Measurements from ENCODE around the gene TSPOAP1. TPM values are rescaled to one million over a fixed set of nuclear protein-coding genes. Genes with fewer than 3 reads are reported as not detected.

TSPOAP1 gene
- polyA plus RNA-seq, 1 of the 3 experiments (the other 2 are of a cell fraction) = 0.79 TPM

- POLR2A ChIA-PET = no interaction called here
- peak; percentile 24 for DNase-seq
- Histone ChIP-seq H3K27ac (ENCODE audit: low read depth in 2 of 2, low read length in 1 of 2) (no peak overlapping the region), H3K27me3 (ENCODE audit: insufficient read depth) (no peaks in the 10 kb centered on the region), H2AFZ (ENCODE audit: low read depth) (no peak overlapping the region), H4K20me1 (ENCODE audit: insufficient read depth) (no peaks in the 10 kb centered on the region), H3K79me2 (ENCODE audit: insufficient read depth) (no peaks in the 10 kb centered on the region), H3K4me2 (no peak overlapping the region), H3K9me3 (no peaks in the 10 kb centered on the region), H3K4me3 (ENCODE audit: low read depth in 2 of 2, low read length in 1 of 2) (no peak overlapping the region), H3F3A (replicated peaks; ENCODE audit: insufficient read depth) (no peaks in the 10 kb centered on the region), H3K36me3 (replicated peaks in 1 of 2; ENCODE audit: control insufficient read depth in 1 of 2, insufficient read depth in 2 of 2, low read length in 1 of 2) (no peaks in the 10 kb centered on the region), H3K9ac (no peak overlapping the region), H3K4me1 (ENCODE audit: control insufficient read depth in 1 of 2, insufficient read depth in 2 of 2, low read depth in 1 of 2, low read length in 1 of 2) (no peaks in the 10 kb centered on the region), H3K9me2 (no peaks in the 10 kb centered on the region)
- WGBS (ENCODE audit: low lambda C conversion rate) = 15% methylated on average over 1 of the region's 1 CpG
- TF ChIP-seq SIN3A (IDR thresholded peaks at IDR 0.05; ENCODE audit: borderline replicate concordance, low read depth, low read length) (no peak), RAD21 (IDR thresholded peaks at IDR 0.05; ENCODE audit: low read length) (peak; percentile 44; the same call in 1 of the 2 replicates), YY1 (IDR thresholded peaks at IDR 0.05; ENCODE audit: low read depth) (no peak)
- CTCF ChIA-PET = interaction anchor here (1.0 to 2.8 kb wide), 6 partner anchors 8 to 136 kb away, joined by 3 to 12 read pairs (median 4); partner anchors contain the start of gene RNF43
These were observed 15.8 kb downstream of the TSPOAP1 start for GRCh38 chr17:58312829-58313228.

- H3K27me3 ChIP-seq (ENCODE audit: insufficient read depth) = no peaks in the 10 kb centered on the region
- no peak overlapping the region for H3K27ac ChIP-seq (ENCODE audit: low read depth in 2 of 2, low read length in 1 of 2)
- no peak for TF ChIP-seq SMC3 (IDR thresholded peaks at IDR 0.05; ENCODE audit: low read depth, low read length)
- no peak for TF ChIP-seq YY1 (IDR thresholded peaks at IDR 0.05; ENCODE audit: low read depth)
- no peak for TF ChIP-seq PBX3 (IDR thresholded peaks at IDR 0.05)
- no peak for TF ChIP-seq USF1 (IDR thresholded peaks at IDR 0.05; ENCODE audit: borderline replicate concordance, low read depth)
- TF ChIP-seq USF2 (IDR thresholded peaks at IDR 0.05; ENCODE audit: borderline replicate concordance, low read depth, low read length) = no peak
- no peak for TF ChIP-seq MAX (IDR thresholded peaks at IDR 0.05; ENCODE audit: low read depth)
- no peak for TF ChIP-seq FOSL2 (IDR thresholded peaks at IDR 0.05; ENCODE audit: borderline replicate concordance, low read depth)
- no peak for TF ChIP-seq POLR2AphosphoS5 (IDR thresholded peaks at IDR 0.05; ENCODE audit: low read depth, low read length)
- H4K20me1 ChIP-seq (ENCODE audit: insufficient read depth) = no peaks in the 10 kb centered on the region
- ChIA-PET CTCF (interaction anchor here (0.5 to 3.0 kb wide), 8 partner anchors 8 to 136 kb away, joined by 3 to 15 read pairs (median 4); partner anchors contain the start of gene RNF43), POLR2A (no interaction called here)
- H3F3A ChIP-seq (replicated peaks; ENCODE audit: insufficient read depth) = no peaks in the 10 kb centered on the region
- no peak overlapping the region for H3K9ac ChIP-seq
- no peaks in the 10 kb centered on the region for H3K79me2 ChIP-seq (ENCODE audit: insufficient read depth)
- no peaks in the 10 kb centered on the region for H3K9me3 ChIP-seq
- H3K4me2 ChIP-seq = no peak overlapping the region
- H3K4me3 ChIP-seq (ENCODE audit: low read depth in 2 of 2, low read length in 1 of 2) = no peak overlapping the region
- WGBS (ENCODE audit: low lambda C conversion rate) = 73% methylated on average over 15 of the region's 23 CpGs
- no peaks in the 10 kb centered on the region for H3K4me1 ChIP-seq (ENCODE audit: control insufficient read depth in 1 of 2, insufficient read depth in 2 of 2, low read depth in 1 of 2, low read length in 1 of 2)
- no peaks in the 10 kb centered on the region for H3K36me3 ChIP-seq (replicated peaks in 1 of 2; ENCODE audit: control insufficient read depth in 1 of 2, insufficient read depth in 2 of 2, low read length in 1 of 2)
- H2AFZ ChIP-seq (ENCODE audit: low read depth) = no peak overlapping the region
- no peaks in the 10 kb centered on the region for H3K9me2 ChIP-seq
- peak; percentile 33 for DNase-seq
These were observed 16.5 kb downstream of the TSPOAP1 start for GRCh38 chr17:58312021-58312630.

All from SK-N-SH (cell line).